ENCODE data around the gene LYPD8. TPM values are rescaled to one million over a fixed set of nuclear protein-coding genes. Genes with fewer than 3 reads are reported as not detected.

LYPD8 gene
- total RNA-seq, 2 donors from 2014 or later, result not detected

- no peak for TF ChIP-seq CTCF (conservative IDR thresholded peaks at IDR 0.05)
- Histone ChIP-seq H3K27me3 (ENCODE audit: control insufficient read depth, insufficient read depth, low read length, poor library complexity, severe bottlenecking) (no peaks in the 10 kb centered on the region), H3K36me3 (ENCODE audit: control insufficient read depth, insufficient read depth, low read length) (no peaks in the 10 kb centered on the region), H3K4me1 (ENCODE audit: control insufficient read depth, insufficient read depth, low read length) (no peaks in the 10 kb centered on the region), H3K27ac (ENCODE audit: low read depth, low read length) (no peak overlapping the region), H3K9ac (ENCODE audit: extremely low read depth, low read length, poor library complexity, severe bottlenecking) (no peak overlapping the region), H3K4me3 (ENCODE audit: low read length) (no peak overlapping the region), H3K9me3 (ENCODE audit: control insufficient read depth, low read length) (peaks cover 79% of the 10 kb centered on the region)
- H3K27ac Mint-ChIP-seq, result no peak overlapping the region
- H3K36me3 Mint-ChIP-seq (ENCODE audit: low read depth), result no peaks in the 10 kb centered on the region
- no peaks in the 10 kb centered on the region for H3K4me1 Mint-ChIP-seq
- no peak overlapping the region for H3K4me3 Mint-ChIP-seq
- no peaks in the 10 kb centered on the region for H3K27me3 Mint-ChIP-seq (ENCODE audit: insufficient read depth)
- DNase-seq, result no peak
- 43 to 47% methylated on average over 1 of the region's 1 CpG for WGBS, 2 experiments (ENCODE audit: insufficient coverage in 1 of 2, insufficient read length in 1 of 2)
- H3K9me3 Mint-ChIP-seq, result peaks cover 60% of the 10 kb centered on the region
Observed at GRCh38 chr1:248699099-248699498, 56.5 kb downstream of the LYPD8 start.

- H3K27me3 Mint-ChIP-seq (ENCODE audit: insufficient read depth), result no peaks in the 10 kb centered on the region
- peaks cover 71% of the 10 kb centered on the region for H3K9me3 Mint-ChIP-seq
- no peak overlapping the region for H3K27ac Mint-ChIP-seq
- H3K4me1 Mint-ChIP-seq, result no peaks in the 10 kb centered on the region
- Histone ChIP-seq H3K4me3 (ENCODE audit: low read length) (no peak overlapping the region), H3K27me3 (ENCODE audit: control insufficient read depth, insufficient read depth, low read length, poor library complexity, severe bottlenecking) (no peaks in the 10 kb centered on the region), H3K36me3 (ENCODE audit: control insufficient read depth, insufficient read depth, low read length) (no peaks in the 10 kb centered on the region), H3K9ac (ENCODE audit: extremely low read depth, low read length, poor library complexity, severe bottlenecking) (no peak overlapping the region), H3K9me3 (ENCODE audit: control insufficient read depth, low read length) (peaks cover 79% of the 10 kb centered on the region), H3K27ac (ENCODE audit: low read depth, low read length) (no peak overlapping the region), H3K4me1 (ENCODE audit: control insufficient read depth, insufficient read depth, low read length) (no peaks in the 10 kb centered on the region)
- no peak for TF ChIP-seq CTCF (conservative IDR thresholded peaks at IDR 0.05)
- WGBS, 2 experiments (ENCODE audit: insufficient coverage in 1 of 2, insufficient read length in 1 of 2), result 81 to 82% methylated on average over 3 to 6 of the region's 6 CpGs
- no peak for DNase-seq
- no peaks in the 10 kb centered on the region for H3K36me3 Mint-ChIP-seq (ENCODE audit: low read depth)
- no peak overlapping the region for H3K4me3 Mint-ChIP-seq
Observed at GRCh38 chr1:248697907-248698306, 57.7 kb downstream of the LYPD8 start.

GRCh38 chr1:248696774-248697173 is 58.8 kb downstream of the LYPD8 start:
- H3K4me3 Mint-ChIP-seq, result no peak overlapping the region
- Histone ChIP-seq H3K36me3 (ENCODE audit: control insufficient read depth, insufficient read depth, low read length) (no peaks in the 10 kb centered on the region), H3K27ac (ENCODE audit: low read depth, low read length) (no peak overlapping the region), H3K9me3 (ENCODE audit: control insufficient read depth, low read length) (peaks cover 78% of the 10 kb centered on the region), H3K27me3 (ENCODE audit: control insufficient read depth, insufficient read depth, low read length, poor library complexity, severe bottlenecking) (no peaks in the 10 kb centered on the region), H3K4me1 (ENCODE audit: control insufficient read depth, insufficient read depth, low read length) (no peaks in the 10 kb centered on the region), H3K9ac (ENCODE audit: extremely low read depth, low read length, poor library complexity, severe bottlenecking) (no peak overlapping the region), H3K4me3 (ENCODE audit: low read length) (no peak overlapping the region)
- peaks cover 81% of the 10 kb centered on the region for H3K9me3 Mint-ChIP-seq
- peaks cover 3% of the 10 kb centered on the region for H3K36me3 Mint-ChIP-seq (ENCODE audit: low read depth)
- H3K4me1 Mint-ChIP-seq, result no peaks in the 10 kb centered on the region
- no peak for TF ChIP-seq CTCF (conservative IDR thresholded peaks at IDR 0.05)
- WGBS, 2 experiments (ENCODE audit: insufficient coverage in 1 of 2, insufficient read length in 1 of 2), result 67 to 74% methylated on average over 3 of the region's 3 CpGs
- no peak for DNase-seq
- no peaks in the 10 kb centered on the region for H3K27me3 Mint-ChIP-seq (ENCODE audit: insufficient read depth)
- no peak overlapping the region for H3K27ac Mint-ChIP-seq

Data from endodermal cell (in vitro differentiated cells).